HEK293T (cell line): ENCODE measurements around the gene NTSR1.

Source experiments
- CTCF ChIA-PET: fragments of 350-600 bp; formaldehyde crosslinking; extraction: SDS; loops from one replicate; lab custom pipeline; 2021; ENCODE audit warnings: antibody characterized with exemption, inconsistent platforms; lab: Yijun Ruan, JAX
- POLR2A ChIA-PET: fragments of 350-600 bp; formaldehyde crosslinking; extraction: SDS; loops from one replicate; lab custom pipeline; 2020; ENCODE audit warnings: antibody characterized with exemption, inconsistent platforms; lab: Yijun Ruan, JAX
- DNase-seq: peaks from one replicate; pipeline ENCODE4 v3.0.0; 2012; ENCODE audit warnings: mixed read lengths; ENCODE audit errors: extremely low spot score
- ARNT ChIP-seq: fragments of 450-650 bp; IDR thresholded peaks from 2 replicates; pipeline ENCODE4 v1.6.1; 2017; ENCODE audit warnings: mild to moderate bottlenecking
- BHLHE40 ChIP-seq: fragments of 450-650 bp; IDR thresholded peaks from 2 replicates; pipeline ENCODE4 v1.6.1; 2016; ENCODE audit warnings: mild to moderate bottlenecking, moderate library complexity, borderline replicate concordance
- CTBP1 ChIP-seq: fragments of 450-650 bp; IDR thresholded peaks from 2 replicates; pipeline ENCODE4 v1.6.1; 2016; ENCODE audit warnings: borderline replicate concordance
- ELF4 ChIP-seq: fragments of 450-650 bp; IDR thresholded peaks from 2 replicates; pipeline ENCODE4 v1.6.1; 2017; ENCODE audit warnings: antibody characterized with exemption
- FOXA1 ChIP-seq: fragments of 450-650 bp; IDR thresholded peaks from 2 replicates; pipeline ENCODE4 v1.6.1; 2016; ENCODE audit warnings: mild to moderate bottlenecking
- FOXK2 ChIP-seq: fragments of 450-650 bp; IDR thresholded peaks from 2 replicates; pipeline ENCODE4 v1.6.1; 2016; ENCODE audit warnings: mild to moderate bottlenecking
- FOXM1 ChIP-seq: fragments of 450-650 bp; IDR thresholded peaks from 2 replicates; pipeline ENCODE4 v1.6.1; 2017; ENCODE audit warnings: mild to moderate bottlenecking, borderline replicate concordance
- HDGF ChIP-seq: fragments of 450-650 bp; IDR thresholded peaks from 2 replicates; pipeline ENCODE4 v1.6.1; 2017; ENCODE audit warnings: antibody characterized with exemption, borderline replicate concordance
- L3MBTL2 ChIP-seq: fragments of 450-650 bp; conservative IDR thresholded peaks from 2 replicates; pipeline ENCODE4 v1.6.1; 2016; ENCODE audit warnings: mild to moderate bottlenecking
- LEF1 ChIP-seq: fragments of 450-650 bp; IDR thresholded peaks from 2 replicates; pipeline ENCODE4 v1.6.1; 2017; ENCODE audit warnings: mild to moderate bottlenecking, borderline replicate concordance
- NFRKB ChIP-seq: fragments of 450-650 bp; IDR thresholded peaks from 2 replicates; pipeline ENCODE4 v1.6.1; 2016; ENCODE audit warnings: mild to moderate bottlenecking, moderate library complexity
- SP1 ChIP-seq: fragments of 450-650 bp; IDR thresholded peaks from 2 replicates; pipeline ENCODE4 v1.6.1; 2017
- SUZ12 ChIP-seq: fragments of 450-650 bp; IDR thresholded peaks from 2 replicates; pipeline ENCODE4 v1.6.1; 2016; ENCODE audit warnings: mild to moderate bottlenecking
- TARDBP ChIP-seq: fragments of 450-650 bp; IDR thresholded peaks from 2 replicates; pipeline ENCODE4 v1.6.1; 2016
- ZNF384 ChIP-seq: fragments of 450-650 bp; IDR thresholded peaks from 2 replicates; pipeline ENCODE4 v1.6.1; 2016
- TF ChIP-seq, protein P1 (sequence below): fragments of 450-650 bp; IDR thresholded peaks from 2 replicates; pipeline ENCODE4 v1.6.1; 2016

Gene NTSR1

GRCh38 chr20:62739067-62739466 lies 30.4 kb downstream of the NTSR1 start:
- ChIA-PET CTCF (no interaction called here), POLR2A (no interaction called here)
- TF ChIP-seq FOXM1 (no peak), SUZ12 (no peak), CTBP1 (no peak), TARDBP (no peak), SP1 (no peak), FOXA1 (no peak), L3MBTL2 (no peak), LEF1 (no peak), HDGF (no peak), ELF4 (no peak), NFRKB (no peak), BHLHE40 (no peak), ARNT (no peak)
- TF ChIP-seq, protein P1, sequence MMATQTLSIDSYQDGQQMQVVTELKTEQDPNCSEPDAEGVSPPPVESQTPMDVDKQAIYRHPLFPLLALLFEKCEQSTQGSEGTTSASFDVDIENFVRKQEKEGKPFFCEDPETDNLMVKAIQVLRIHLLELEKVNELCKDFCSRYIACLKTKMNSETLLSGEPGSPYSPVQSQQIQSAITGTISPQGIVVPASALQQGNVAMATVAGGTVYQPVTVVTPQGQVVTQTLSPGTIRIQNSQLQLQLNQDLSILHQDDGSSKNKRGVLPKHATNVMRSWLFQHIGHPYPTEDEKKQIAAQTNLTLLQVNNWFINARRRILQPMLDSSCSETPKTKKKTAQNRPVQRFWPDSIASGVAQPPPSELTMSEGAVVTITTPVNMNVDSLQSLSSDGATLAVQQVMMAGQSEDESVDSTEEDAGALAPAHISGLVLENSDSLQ, result no peak
- DNase-seq, result no peak

DNA sequence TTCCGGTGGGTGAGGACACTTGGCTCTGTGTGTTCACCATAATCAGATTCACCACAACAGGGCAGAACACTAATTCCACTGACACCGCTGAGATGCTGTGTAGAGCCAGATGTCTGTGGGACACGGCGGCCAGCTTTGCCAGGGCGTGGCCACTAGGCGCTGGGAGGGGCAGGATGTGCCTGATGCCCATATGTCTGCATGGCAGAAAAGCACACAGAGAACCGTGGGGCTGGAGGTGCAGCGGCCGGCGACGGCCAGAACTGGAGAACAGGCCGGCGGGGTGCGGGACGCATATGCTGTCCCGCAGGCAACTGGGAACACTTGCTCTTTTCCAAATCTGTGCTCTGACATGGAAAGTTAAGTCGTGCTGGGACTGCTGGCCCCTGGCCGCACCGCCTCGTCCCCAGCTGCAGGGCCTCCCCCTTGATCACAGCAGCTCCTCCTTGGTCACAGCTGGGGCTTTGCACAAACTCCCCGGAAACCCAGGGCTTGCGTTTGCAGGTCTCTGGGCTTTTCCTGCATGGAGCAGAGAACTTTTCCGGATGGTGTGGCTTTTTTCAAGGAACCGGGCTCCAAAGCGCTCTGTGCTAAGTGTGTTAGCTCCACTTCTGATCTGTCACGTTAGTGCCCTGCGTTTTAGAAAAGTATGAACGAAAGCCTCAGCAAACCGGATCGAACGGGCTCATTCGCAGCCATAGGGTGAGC lies 31.1 kb downstream of the NTSR1 start:
- ChIA-PET POLR2A (no interaction called here), CTCF (no interaction called here)
- DNase-seq, result no peak
- no peak for TF ChIP-seq CTBP1

- TF ChIP-seq FOXM1 (no peak), CTBP1 (no peak), SP1 (no peak), LEF1 (no peak), FOXK2 (no peak), ARNT (no peak), TARDBP (no peak), SUZ12 (no peak), BHLHE40 (no peak), FOXA1 (no peak), ELF4 (no peak), HDGF (no peak), ZNF384 (no peak), L3MBTL2 (no peak), NFRKB (no peak)
- TF ChIP-seq, protein P1, result no peak
- ChIA-PET POLR2A (no interaction called here), CTCF (no interaction called here)
- DNase-seq, result no peak
Observed at GRCh38 chr20:62740286-62741141, 31.9 kb downstream of the NTSR1 start.

GRCh38 chr20:62741191-62741691 lies 32.6 kb downstream of the NTSR1 start:
- TF ChIP-seq ARNT (no peak), ELF4 (no peak)
- no peak for DNase-seq
- POLR2A ChIA-PET, result no interaction called here
- CTCF ChIA-PET, result no interaction called here

- ChIA-PET POLR2A (no interaction called here), CTCF (no interaction called here)
- no peak for DNase-seq
- TF ChIP-seq ZNF384 (no peak), SUZ12 (no peak), BHLHE40 (no peak), SP1 (no peak), FOXA1 (no peak), ELF4 (no peak), LEF1 (no peak), FOXK2 (no peak), L3MBTL2 (no peak), TARDBP (no peak), NFRKB (no peak), CTBP1 (no peak), ARNT (no peak), HDGF (no peak), FOXM1 (no peak)
- TF ChIP-seq, protein P1, result no peak
Observed at GRCh38 chr20:62741701-62742491, 33.3 kb downstream of the NTSR1 start.

DNA sequence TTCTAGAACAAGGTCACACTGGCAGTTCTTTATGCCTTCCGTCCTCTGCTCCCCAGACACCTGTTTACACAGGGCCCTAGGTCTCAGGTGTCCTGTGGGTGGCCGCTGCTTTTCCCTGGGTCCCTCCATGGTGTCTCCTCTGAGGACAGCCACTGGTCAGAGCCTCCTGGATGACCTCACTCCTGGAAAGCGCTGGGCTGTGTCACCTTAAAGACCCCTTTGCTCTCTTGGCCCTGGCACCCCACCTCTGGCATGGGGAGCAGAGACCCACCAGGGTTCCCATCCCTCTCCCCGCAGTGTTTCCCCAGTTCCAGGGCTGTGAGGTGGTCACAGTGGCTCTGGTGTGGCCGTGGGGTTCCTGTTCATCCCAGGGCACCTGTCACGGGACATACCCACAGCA lies 33.9 kb downstream of the NTSR1 start:
- ChIA-PET CTCF (no interaction called here), POLR2A (no interaction called here)
- TF ChIP-seq TARDBP, result no peak
- TF ChIP-seq ARNT, result no peak
- no peak for TF ChIP-seq SUZ12
- TF ChIP-seq FOXM1, result no peak
- DNase-seq, result no peak
